Cardiac fibroblast (primary cell): Measurements from ENCODE around the gene PLCE1.
A peak's percentile ranks its signal among the peaks of the same experiment; 100 is the strongest.
"Not testable (repeated sequence)": the region's sequence is repeated elsewhere in the genome, so short reads cannot be mapped to it uniquely, and the experiment has no call there.

Experiments
- DNase-seq, 2 donors: peaks; one replicate each; pipeline versions ENCODE4 v3.0.0 to v3.0.0-alpha.2; 2010; ENCODE audit warnings: low read depth in 2 of 2
- H3K4me3 ChIP-seq, 2 donors: replicated peaks in 1 of 2; 1 replicate in 1 of 2; 2 replicates in 1 of 2; pipeline ENCODE4 v1.5.1; 2011; ENCODE audit warnings: low read depth in 2 of 2, low read length in 2 of 2, mild to moderate bottlenecking in 2 of 2, moderate library complexity in 1 of 2
- TF ChIP-seq, protein P1 (sequence below): IDR thresholded peaks from one replicate; pipeline ENCODE4 v1.5.1; 2011; ENCODE audit warnings: low read depth, mild to moderate bottlenecking, low read length, inconsistent platforms

Gene PLCE1

GRCh38 chr10:93954726-93955363, 38.9 kb upstream of the PLCE1 start:
- peak in 1 of 2 donors; percentile 74 for DNase-seq
- TF ChIP-seq, protein P1, sequence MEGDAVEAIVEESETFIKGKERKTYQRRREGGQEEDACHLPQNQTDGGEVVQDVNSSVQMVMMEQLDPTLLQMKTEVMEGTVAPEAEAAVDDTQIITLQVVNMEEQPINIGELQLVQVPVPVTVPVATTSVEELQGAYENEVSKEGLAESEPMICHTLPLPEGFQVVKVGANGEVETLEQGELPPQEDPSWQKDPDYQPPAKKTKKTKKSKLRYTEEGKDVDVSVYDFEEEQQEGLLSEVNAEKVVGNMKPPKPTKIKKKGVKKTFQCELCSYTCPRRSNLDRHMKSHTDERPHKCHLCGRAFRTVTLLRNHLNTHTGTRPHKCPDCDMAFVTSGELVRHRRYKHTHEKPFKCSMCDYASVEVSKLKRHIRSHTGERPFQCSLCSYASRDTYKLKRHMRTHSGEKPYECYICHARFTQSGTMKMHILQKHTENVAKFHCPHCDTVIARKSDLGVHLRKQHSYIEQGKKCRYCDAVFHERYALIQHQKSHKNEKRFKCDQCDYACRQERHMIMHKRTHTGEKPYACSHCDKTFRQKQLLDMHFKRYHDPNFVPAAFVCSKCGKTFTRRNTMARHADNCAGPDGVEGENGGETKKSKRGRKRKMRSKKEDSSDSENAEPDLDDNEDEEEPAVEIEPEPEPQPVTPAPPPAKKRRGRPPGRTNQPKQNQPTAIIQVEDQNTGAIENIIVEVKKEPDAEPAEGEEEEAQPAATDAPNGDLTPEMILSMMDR, result no peak
- no peak overlapping the region for H3K4me3 ChIP-seq

GRCh38 chr10:93958834-93959233, 34.9 kb upstream of the PLCE1 start:
- no peak overlapping the region for H3K4me3 ChIP-seq
- TF ChIP-seq, protein P1, result no peak
- DNase-seq, result no peak

- not testable (repeated sequence) for H3K4me3 ChIP-seq, DNase-seq
Measured at GRCh38 chr10:93960988-93961387, 32.7 kb upstream of the PLCE1 start.

DNA sequence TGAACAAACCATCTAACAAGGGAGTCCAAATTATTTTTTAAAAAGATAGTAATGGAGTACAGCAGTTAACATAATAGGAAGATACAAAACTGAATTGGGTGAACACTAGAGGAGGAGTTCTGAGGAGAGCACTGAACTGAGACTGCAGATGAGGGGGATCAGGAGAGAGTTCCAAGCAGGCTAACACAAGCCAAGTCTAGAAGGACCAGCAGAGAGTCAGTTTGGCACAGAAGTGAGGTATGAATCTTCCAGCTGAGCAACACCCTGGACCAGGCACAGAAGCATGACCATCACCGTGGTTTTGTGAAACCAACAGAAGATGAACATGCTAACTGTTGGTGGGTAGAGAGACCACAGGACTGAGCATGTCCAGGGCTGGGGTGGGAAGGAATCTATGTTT, 30.8 kb upstream of the PLCE1 start:
- TF ChIP-seq, protein P1, result no peak
- no peak overlapping the region for H3K4me3 ChIP-seq
- no peak for DNase-seq

GRCh38 chr10:93963434-93963833, 30.3 kb upstream of the PLCE1 start:
- TF ChIP-seq, protein P1, result no peak
- H3K4me3 ChIP-seq, result no peak overlapping the region
- no peak for DNase-seq

GRCh38 chr10:93965911-93966310, 27.8 kb upstream of the PLCE1 start:
- TF ChIP-seq, protein P1, result no peak
- H3K4me3 ChIP-seq, result no peak overlapping the region
- no peak for DNase-seq

DNA sequence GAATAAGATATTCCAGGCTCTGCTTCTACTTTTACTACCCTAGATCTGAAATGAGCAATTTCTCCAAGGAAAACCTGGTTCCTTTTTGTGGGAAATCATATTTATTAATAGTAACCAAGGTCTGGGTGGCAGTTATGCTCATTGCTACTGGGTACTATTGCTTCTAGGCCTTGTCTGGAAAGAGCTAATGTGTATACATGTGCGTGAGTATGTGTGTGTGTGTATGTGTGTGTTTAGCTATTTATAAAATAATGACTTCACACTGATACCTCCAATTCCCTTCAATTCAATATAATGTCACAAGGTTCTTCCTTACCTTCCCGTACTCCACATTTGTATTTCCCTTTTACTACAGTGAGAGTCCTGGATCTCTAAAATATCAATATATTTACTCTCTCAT, 26.0 kb upstream of the PLCE1 start:
- no peak for DNase-seq
- H3K4me3 ChIP-seq, result no peak overlapping the region
- TF ChIP-seq, protein P1, result no peak
